CD14-positive monocyte (primary cell): ENCODE data around the gene STX3. TPM values are rescaled to one million over a fixed set of nuclear protein-coding genes. Genes with fewer than 3 reads are reported as not detected.
"Not testable (repeated sequence)": the region's sequence is repeated elsewhere in the genome, so short reads cannot be mapped to it uniquely, and the experiment has no call there.

ENCODE experiments used
- DNase-seq, 3 donors: peaks; one replicate each; pipeline ENCODE4 v3.0.0-alpha.2; 2011 to 2022
- H2AFZ ChIP-seq: 2 replicates; pipeline ENCODE4 v1.6.0; 2012; ENCODE audit warnings: mild to moderate bottlenecking, low read depth, low read length, inconsistent platforms; ENCODE audit not compliant: insufficient read depth, poor library complexity, severe bottlenecking
- H3K27ac ChIP-seq, 2 donors: 1 replicate in 1 of 2; 2 replicates in 1 of 2; pipeline ENCODE4 v1.5.1; 2012 to 2013; ENCODE audit warnings: low read length in 2 of 2, control low read depth in 1 of 2, inconsistent platforms in 1 of 2, low read depth in 1 of 2, mild to moderate bottlenecking in 1 of 2
- H3K27me3 ChIP-seq, 2 donors: one replicate each; pipeline versions ENCODE4 v1.6.0 to v1.6.1; 2011 to 2013; ENCODE audit warnings: low read length in 2 of 2; ENCODE audit not compliant: control insufficient read depth in 2 of 2, insufficient read depth in 2 of 2
- H3K36me3 ChIP-seq, 2 donors: replicated peaks in 1 of 2; 1 replicate in 1 of 2; 2 replicates in 1 of 2; pipeline versions ENCODE4 v1.5.1 to v1.6.1; 2012 to 2013; ENCODE audit warnings: low read length in 2 of 2, control low read depth in 1 of 2, inconsistent platforms in 1 of 2, mild to moderate bottlenecking in 1 of 2; ENCODE audit not compliant: insufficient read depth in 2 of 2, control insufficient read depth in 1 of 2
- H3K4me1 ChIP-seq, 2 donors: 1 replicate in 1 of 2; 2 replicates in 1 of 2; pipeline versions ENCODE4 v1.5.1 to v1.6.1; 2012 to 2013; ENCODE audit warnings: low read length in 2 of 2, control low read depth in 1 of 2, inconsistent platforms in 1 of 2, mild to moderate bottlenecking in 1 of 2, moderate library complexity in 1 of 2; ENCODE audit not compliant: insufficient read depth in 2 of 2, control insufficient read depth in 1 of 2
- H3K4me2 ChIP-seq: replicated peaks from 2 replicates; pipeline ENCODE3; 2012; ENCODE audit warnings: low read length, moderate library complexity, mild to moderate bottlenecking; ENCODE audit not compliant: poor library complexity, severe bottlenecking; ENCODE audit errors: extremely low read depth
- H3K4me3 ChIP-seq, 3 experiments: fragments of 200-600 bp in 1 of 3; sonication (generic) in 1 of 3; replicated peaks in 1 of 3; 1 replicate in 2 of 3; 2 replicates in 1 of 3; pipeline ENCODE4 v1.5.1; 2011 to 2013; ENCODE audit warnings: low read length in 3 of 3, mild to moderate bottlenecking in 3 of 3, control low read depth in 2 of 3, low read depth in 2 of 3, inconsistent platforms in 1 of 3, moderate library complexity in 1 of 3
- H3K79me2 ChIP-seq: 2 replicates; pipeline ENCODE4 v1.6.0; 2012; ENCODE audit warnings: mild to moderate bottlenecking, control low read depth, inconsistent platforms, low read length, moderate library complexity; ENCODE audit not compliant: insufficient read depth
- H3K9ac ChIP-seq: 2 replicates; pipeline ENCODE4 v1.6.0; 2017; ENCODE audit warnings: low read length, mild to moderate bottlenecking; ENCODE audit not compliant: insufficient read depth, poor library complexity, severe bottlenecking
- H3K9me3 ChIP-seq, 2 donors: replicated peaks in 1 of 2; 1 replicate in 1 of 2; 2 replicates in 1 of 2; pipeline versions ENCODE4 v1.5.1 to v1.6.1; 2012 to 2013; ENCODE audit warnings: low read length in 2 of 2, control low read depth in 1 of 2; ENCODE audit not compliant: control insufficient read depth in 1 of 2, insufficient read depth in 1 of 2
- H4K20me1 ChIP-seq: 2 replicates; pipeline ENCODE4 v1.6.0; 2012; ENCODE audit warnings: mild to moderate bottlenecking, low read length, control low read depth, moderate library complexity; ENCODE audit not compliant: insufficient read depth
- H3K27ac Mint-ChIP-seq, 7 donors: one replicate each; pipeline ENCODE4 v1.8.0; 2020; ENCODE audit warnings: mild to moderate bottlenecking in 7 of 7, mixed read lengths in 7 of 7, moderate library complexity in 6 of 7, inconsistent platforms in 2 of 7
- H3K27me3 Mint-ChIP-seq, 3 donors: one replicate each; pipeline ENCODE4 v1.8.0; 2021 to 2022; ENCODE audit warnings: low read depth in 3 of 3, mild to moderate bottlenecking in 3 of 3, mixed read lengths in 3 of 3, moderate library complexity in 3 of 3, inconsistent platforms in 1 of 3
- H3K36me3 Mint-ChIP-seq, 2 donors: one replicate each; pipeline ENCODE4 v1.8.0; 2020; ENCODE audit warnings: mixed read lengths in 2 of 2, inconsistent platforms in 1 of 2, mild to moderate bottlenecking in 1 of 2
- H3K4me1 Mint-ChIP-seq: one replicate; pipeline ENCODE4 v1.8.0; 2020; ENCODE audit warnings: mild to moderate bottlenecking, mixed read lengths
- H3K4me3 Mint-ChIP-seq, 2 donors: one replicate each; pipeline ENCODE4 v1.8.0; 2020; ENCODE audit warnings: mild to moderate bottlenecking in 2 of 2, mixed read lengths in 2 of 2, moderate library complexity in 1 of 2
- H3K9me3 Mint-ChIP-seq, 7 donors: one replicate each; pipeline ENCODE4 v1.8.0; 2020 to 2022; ENCODE audit warnings: mixed read lengths in 7 of 7, mild to moderate bottlenecking in 6 of 7, moderate library complexity in 6 of 7, inconsistent platforms in 2 of 7
- CTCF ChIP-seq: fragments of 200-600 bp; IDR thresholded peaks from one replicate; pipeline ENCODE4 v1.8.0; 2022; ENCODE audit warnings: antibody characterized with exemption, mild to moderate bottlenecking
- WGBS: methylation state at CpG from one replicate; pipeline ENCODE4 v1.1.5; 2013; ENCODE audit warnings: missing lambda C conversion rate; ENCODE audit not compliant: insufficient coverage; 5-methylcytosine and 5-hydroxymethylcytosine counted together
- intact Hi-C, 2 donors: fragments of 100-400 bp; cut with micrococcal nuclease; formaldehyde crosslinking; loops; one replicate each; pipeline versions ENCODE4 v1.15.0 to v1.15.1; 2023
- polyA plus RNA-seq, 3 donors: library from polyadenylated mRNA; depleted of rRNA in 1 of 3; unstranded in 2 of 3; stranded (reverse) in 1 of 3; fragments of 300-500 nt in 2 of 3; fragments of >200 nt in 1 of 3; fragmentation: Illumina TruSeq in 2 of 3; gene quantifications; 1 replicate in 2 of 3; 2 replicates in 1 of 3; pipeline ENCODE4 v1.2.3, GENCODE V29; 2012 to 2021

The STX3 gene
- polyA plus RNA-seq, 3 donors = 22.4 to 50.9 (median 25.4) TPM

- TF ChIP-seq CTCF = no peak
- Histone ChIP-seq H3K27me3 (no peaks in the 10 kb centered on the region), H4K20me1 (no peaks in the 10 kb centered on the region), H3K9ac (no peak overlapping the region), H3K36me3 (no peaks in the 10 kb centered on the region), H3K4me1 (no peaks in the 10 kb centered on the region), H3K27ac (no peak overlapping the region), H3K4me3 (no peak overlapping the region), H2AFZ (no peak overlapping the region), H3K4me2 (no peak overlapping the region), H3K79me2 (no peaks in the 10 kb centered on the region), H3K9me3 (no peaks in the 10 kb centered on the region)
- no peak for DNase-seq
- intact Hi-C loops = no loop called here
- Mint-ChIP-seq H3K9me3 (peaks cover 0 to 3% (median 0%) of the 10 kb centered on the region in 7 donors), H3K4me1 (peaks cover 10% of the 10 kb centered on the region), H3K4me3 (no peak overlapping the region), H3K27me3 (peaks cover 0 to 1% (median 0%) of the 10 kb centered on the region in 3 donors), H3K27ac (no peak overlapping the region), H3K36me3 (no peaks in the 10 kb centered on the region)
- WGBS = 0% methylated on average over 1 of the region's 2 CpGs
These were observed 94.0 kb downstream of the STX3 start for GRCh38 chr11:59849129-59849528.

- H3K9ac ChIP-seq, intact Hi-C loops, H3K27me3 Mint-ChIP-seq, H3K27ac Mint-ChIP-seq, H3K4me1 ChIP-seq, H3K27ac ChIP-seq, H3K4me2 ChIP-seq, H3K79me2 ChIP-seq, DNase-seq, H3K9me3 Mint-ChIP-seq, H3K4me3 Mint-ChIP-seq, H3K36me3 Mint-ChIP-seq, H3K9me3 ChIP-seq, H3K4me3 ChIP-seq, H4K20me1 ChIP-seq, H3K27me3 ChIP-seq, H2AFZ ChIP-seq, H3K36me3 ChIP-seq: not testable (repeated sequence)
- no CpG with 5 or more reads among the region's 2 CpGs for WGBS
- peaks cover 10% of the 10 kb centered on the region for H3K4me1 Mint-ChIP-seq
These were observed 94.4 kb downstream of the STX3 start for GRCh38 chr11:59849551-59849950.

GRCh38 chr11:59851416-59851815, 96.2 kb downstream of the STX3 start:
- peaks cover 14% of the 10 kb centered on the region for H3K4me1 Mint-ChIP-seq
- H3K9me3 ChIP-seq, H3K79me2 ChIP-seq, H3K4me2 ChIP-seq, H3K27me3 ChIP-seq, H3K27ac ChIP-seq, H3K27me3 Mint-ChIP-seq, H3K9ac ChIP-seq, H3K4me3 Mint-ChIP-seq, H3K36me3 Mint-ChIP-seq, DNase-seq, H3K36me3 ChIP-seq, H3K4me1 ChIP-seq, H4K20me1 ChIP-seq, H3K4me3 ChIP-seq, intact Hi-C loops, H3K9me3 Mint-ChIP-seq, H2AFZ ChIP-seq, H3K27ac Mint-ChIP-seq: not testable (repeated sequence)
- no CpG with 5 or more reads among the region's 5 CpGs for WGBS
